GM12864 (cell line): ENCODE results near the gene RNF166.
A peak's percentile ranks its signal among the peaks of the same experiment; 100 is the strongest.

Experiments used
- DNase-seq: peaks from one replicate; pipeline ENCODE4 v3.0.0-alpha.2; 2011; ENCODE audit warnings: low read depth
- H3K4me3 ChIP-seq: 2 replicates; pipeline ENCODE4 v1.5.1; 2011; ENCODE audit warnings: mild to moderate bottlenecking, low read depth, low read length, control low read depth
- TF ChIP-seq, protein P1 (sequence below): IDR thresholded peaks from 2 replicates; pipeline ENCODE4 v1.5.1; 2011; ENCODE audit warnings: low read depth, mild to moderate bottlenecking, moderate library complexity, low read length, control low read depth, inconsistent platforms; ENCODE audit errors: missing control alignments

Gene RNF166

DNA sequence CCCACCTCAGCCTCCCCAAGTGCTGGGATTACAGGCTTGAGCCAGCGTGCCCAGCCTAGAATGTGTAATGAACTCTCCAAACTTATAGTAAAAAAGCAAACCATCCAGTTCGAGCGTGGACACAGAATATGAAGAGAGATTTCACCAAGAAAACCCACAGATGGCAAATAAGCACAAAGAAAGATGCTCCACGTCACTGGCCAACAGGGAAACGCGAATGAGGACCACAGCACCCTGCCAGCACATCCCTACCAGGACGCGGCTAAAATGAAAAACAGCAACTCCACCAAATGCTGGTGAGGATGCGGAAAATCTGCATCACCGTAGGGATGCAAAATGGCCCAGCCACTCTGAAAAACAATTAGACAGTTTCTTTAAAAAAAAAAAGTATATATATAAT, 44.7 kb downstream of the RNF166 start:
- TF ChIP-seq, protein P1, sequence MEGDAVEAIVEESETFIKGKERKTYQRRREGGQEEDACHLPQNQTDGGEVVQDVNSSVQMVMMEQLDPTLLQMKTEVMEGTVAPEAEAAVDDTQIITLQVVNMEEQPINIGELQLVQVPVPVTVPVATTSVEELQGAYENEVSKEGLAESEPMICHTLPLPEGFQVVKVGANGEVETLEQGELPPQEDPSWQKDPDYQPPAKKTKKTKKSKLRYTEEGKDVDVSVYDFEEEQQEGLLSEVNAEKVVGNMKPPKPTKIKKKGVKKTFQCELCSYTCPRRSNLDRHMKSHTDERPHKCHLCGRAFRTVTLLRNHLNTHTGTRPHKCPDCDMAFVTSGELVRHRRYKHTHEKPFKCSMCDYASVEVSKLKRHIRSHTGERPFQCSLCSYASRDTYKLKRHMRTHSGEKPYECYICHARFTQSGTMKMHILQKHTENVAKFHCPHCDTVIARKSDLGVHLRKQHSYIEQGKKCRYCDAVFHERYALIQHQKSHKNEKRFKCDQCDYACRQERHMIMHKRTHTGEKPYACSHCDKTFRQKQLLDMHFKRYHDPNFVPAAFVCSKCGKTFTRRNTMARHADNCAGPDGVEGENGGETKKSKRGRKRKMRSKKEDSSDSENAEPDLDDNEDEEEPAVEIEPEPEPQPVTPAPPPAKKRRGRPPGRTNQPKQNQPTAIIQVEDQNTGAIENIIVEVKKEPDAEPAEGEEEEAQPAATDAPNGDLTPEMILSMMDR = no peak
- peak overlapping the region; percentile 34 for H3K4me3 ChIP-seq
- no peak for DNase-seq

DNA sequence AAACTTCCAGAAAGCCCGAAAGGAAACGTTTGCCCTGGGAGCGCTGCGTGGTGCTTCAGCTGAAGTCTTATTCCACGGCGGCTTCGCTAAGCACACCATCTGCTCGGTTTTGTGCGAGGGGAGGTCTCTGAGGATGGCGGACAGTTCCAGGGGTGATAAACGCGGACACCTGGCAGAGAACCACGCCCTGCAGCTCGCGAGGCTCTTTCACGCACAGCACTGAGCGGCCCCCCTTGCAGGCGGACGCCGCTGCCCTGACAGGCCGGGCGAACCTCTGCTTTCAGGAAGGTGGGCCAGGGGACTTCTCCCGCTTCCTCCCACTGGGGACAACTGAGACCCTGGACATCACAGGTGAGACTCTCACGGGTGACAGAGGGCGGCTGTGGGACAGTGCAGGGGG, 47.0 kb downstream of the RNF166 start:
- no peak for DNase-seq
- TF ChIP-seq, protein P1 = no peak
- no peak overlapping the region for H3K4me3 ChIP-seq

DNA sequence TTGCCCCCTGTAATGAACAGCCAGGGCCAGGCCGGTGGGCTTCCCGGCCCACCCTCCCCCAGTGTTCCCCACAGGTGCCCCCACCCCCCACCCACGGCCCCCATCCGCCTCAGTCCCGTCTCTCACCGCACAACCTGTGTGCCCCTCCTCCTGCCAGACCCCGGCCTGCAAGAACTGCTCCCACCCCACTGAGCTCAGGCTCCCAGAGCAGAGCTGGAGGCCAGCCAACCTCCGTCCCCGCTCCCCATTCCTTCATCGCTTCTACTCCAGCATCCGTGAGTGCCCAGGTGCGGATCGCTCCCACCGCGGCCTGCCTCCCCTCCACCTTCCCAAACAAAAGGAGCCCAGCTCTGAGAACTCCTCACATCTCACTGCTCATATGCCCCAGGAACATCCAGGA, 47.5 kb downstream of the RNF166 start:
- no peak for DNase-seq
- TF ChIP-seq, protein P1 = no peak
- no peak overlapping the region for H3K4me3 ChIP-seq

DNA sequence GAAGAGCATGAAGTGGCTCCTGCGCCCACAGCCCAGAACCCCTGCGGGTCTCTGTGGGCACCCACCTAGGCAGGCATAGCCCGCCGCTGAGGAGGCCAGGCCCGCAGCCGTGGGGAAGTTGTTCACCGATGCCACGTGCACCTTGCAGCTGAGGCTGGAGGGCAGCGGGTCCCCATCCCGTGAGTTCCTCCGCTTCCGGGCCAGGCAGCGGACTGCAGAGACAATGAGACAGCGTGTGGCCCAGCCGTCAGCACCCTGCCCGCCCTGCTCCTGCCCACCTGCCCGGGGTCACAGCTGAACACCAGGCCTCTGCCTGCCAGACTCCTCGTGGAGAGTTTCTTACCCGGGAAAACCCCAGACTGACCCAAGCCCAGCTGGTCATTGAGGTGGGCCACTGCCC, 48.8 kb downstream of the RNF166 start:
- no peak overlapping the region for H3K4me3 ChIP-seq
- TF ChIP-seq, protein P1 = no peak
- no peak for DNase-seq

DNA sequence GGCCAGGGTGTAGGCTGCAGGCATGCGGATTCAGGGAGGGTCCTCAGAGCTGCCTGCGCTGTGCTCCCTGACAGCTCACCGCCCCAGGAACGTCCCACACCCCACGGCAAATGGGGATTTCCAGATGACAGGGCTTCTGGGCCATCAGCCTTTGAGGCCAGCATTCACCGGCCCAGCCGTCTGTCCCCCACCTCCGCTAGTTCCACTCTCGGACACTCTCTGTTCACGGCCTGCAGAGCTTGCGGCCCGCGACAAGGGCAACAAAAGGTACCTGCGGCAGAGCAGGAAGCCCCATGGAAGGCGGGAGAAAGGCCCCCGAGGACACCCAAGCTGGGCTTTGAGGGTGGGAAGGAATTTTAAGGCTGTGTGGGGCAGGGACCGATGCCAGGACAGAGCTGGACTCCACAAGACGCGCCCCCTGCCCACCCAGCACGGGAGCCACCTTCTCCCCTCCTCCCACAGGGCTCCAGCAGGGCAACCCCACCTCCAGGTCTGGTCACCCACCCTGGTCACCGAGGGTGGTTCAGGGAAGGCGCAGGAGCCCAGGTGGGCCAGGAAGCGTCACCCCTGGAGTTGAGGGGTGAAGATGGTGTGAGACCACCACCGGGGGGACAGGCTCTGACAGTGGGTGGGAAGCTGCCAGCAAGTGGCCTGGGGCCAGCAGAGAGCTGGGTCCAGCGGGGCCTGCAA, 49.8 kb downstream of the RNF166 start:
- H3K4me3 ChIP-seq = no peak overlapping the region
- no peak for DNase-seq
- TF ChIP-seq, protein P1 = no peak

DNA sequence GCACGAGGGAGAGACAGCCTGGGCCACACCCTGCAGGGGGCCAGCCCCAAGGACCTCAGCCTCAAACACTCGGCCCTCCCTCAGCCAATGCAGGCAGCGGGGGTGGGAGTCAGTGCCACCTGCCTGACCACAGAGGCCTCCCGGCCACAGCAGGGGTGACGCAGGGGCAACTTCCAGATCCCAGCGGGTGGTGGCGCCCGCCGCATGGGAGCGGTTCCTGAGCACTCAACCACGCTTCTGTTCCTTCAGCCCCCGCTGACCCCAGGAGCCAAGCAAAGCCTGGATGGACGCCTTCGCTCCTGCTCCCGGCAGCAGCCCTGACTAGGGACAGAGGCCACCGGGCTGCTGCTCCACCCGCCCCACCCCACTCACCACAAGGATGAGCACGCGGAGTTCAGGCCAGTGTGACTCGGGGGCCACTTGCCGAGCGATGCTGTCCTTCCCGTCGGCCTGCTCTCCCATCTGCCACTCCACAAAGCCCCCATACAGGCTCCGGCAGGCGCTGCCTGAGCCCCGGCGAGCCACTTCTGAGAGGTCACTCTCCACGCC, 50.4 kb downstream of the RNF166 start:
- no peak overlapping the region for H3K4me3 ChIP-seq
- TF ChIP-seq, protein P1 = no peak
- DNase-seq = no peak
